K562 (cell line): Measurements from ENCODE around the gene TIGD1. TPM values are rescaled to one million over a fixed set of nuclear protein-coding genes. Genes with fewer than 3 reads are reported as not detected.

ENCODE experiments used
- ARNT ChIP-seq, 2 experiments: fragments of 450-650 bp; IDR thresholded peaks; 2 replicates each; pipeline ENCODE4 v1.6.1; 2016; ENCODE audit warnings: mild to moderate bottlenecking in 1 of 2
- BCL6 ChIP-seq: fragments of 250-450 bp; sonication (Bioruptor Pico); IDR thresholded peaks from 2 replicates; pipeline ENCODE4 v1.4.0; 2020
- BRF2 ChIP-seq: IDR thresholded peaks from 3 replicates; pipeline ENCODE4 v1.6.1; 2011; ENCODE audit warnings: borderline replicate concordance, mild to moderate bottlenecking; ENCODE audit not compliant: insufficient read length, insufficient read depth
- CBFB ChIP-seq: sonication (generic); formaldehyde crosslinking; IDR thresholded peaks from 2 replicates; pipeline ENCODE4 v1.4.0; 2020; ENCODE audit warnings: mild to moderate bottlenecking, missing genetic modification reagents
- CEBPB ChIP-seq: fragments of 450-650 bp; IDR thresholded peaks from 2 replicates; pipeline ENCODE4 v1.6.1; 2016; ENCODE audit warnings: missing genetic modification characterization, missing compliant biosample characterization
- FOXJ3 ChIP-seq: sonication (generic); formaldehyde crosslinking; IDR thresholded peaks from 2 replicates; pipeline ENCODE4 v1.4.0; 2020; ENCODE audit warnings: mild to moderate bottlenecking, missing genetic modification reagents
- HDAC6 ChIP-seq: IDR thresholded peaks from 2 replicates; pipeline ENCODE4 v1.6.1; 2012; ENCODE audit warnings: low read depth, mild to moderate bottlenecking, control low read depth, inconsistent platforms, low read length, moderate library complexity
- MLX ChIP-seq, 2 experiments: fragments of 450-650 bp in 1 of 2; sonication (generic) in 1 of 2; formaldehyde crosslinking; conservative IDR thresholded peaks; 2 replicates each; pipeline versions ENCODE4 v1.4.0 to v1.8.1; 2020 to 2022; ENCODE audit warnings: mild to moderate bottlenecking in 1 of 2, missing genetic modification reagents in 1 of 2
- NR2F6 ChIP-seq: fragments of 450-650 bp; formaldehyde crosslinking; IDR thresholded peaks from 2 replicates; pipeline ENCODE4 v1.4.0; 2020; ENCODE audit warnings: mild to moderate bottlenecking
- NRF1 ChIP-seq, 2 experiments: fragments of 450-650 bp; IDR thresholded peaks in 1 of 2; conservative IDR thresholded peaks in 1 of 2; 2 replicates each; pipeline ENCODE4 v1.6.1; 2014; ENCODE audit warnings: mild to moderate bottlenecking in 2 of 2
- RBM15 ChIP-seq: fragments of 200-400 bp; formaldehyde crosslinking; IDR thresholded peaks from 2 replicates; pipeline ENCODE4 v1.6.1; 2018; ENCODE audit warnings: mild to moderate bottlenecking, low read length, moderate library complexity; ENCODE audit not compliant: insufficient read depth
- SFPQ ChIP-seq: fragments of 200-400 bp; formaldehyde crosslinking; IDR thresholded peaks from 2 replicates; pipeline ENCODE4 v1.6.1; 2017; ENCODE audit warnings: mild to moderate bottlenecking, low read depth, low read length, moderate library complexity
- SMAD3 ChIP-seq: fragments of 450-650 bp; formaldehyde crosslinking; conservative IDR thresholded peaks from 2 replicates; pipeline ENCODE4 v1.4.0; 2020; ENCODE audit warnings: mild to moderate bottlenecking
- TAF15 ChIP-seq: fragments of 200-400 bp; formaldehyde crosslinking; IDR thresholded peaks from 2 replicates; pipeline ENCODE4 v1.6.1; 2017; ENCODE audit warnings: mild to moderate bottlenecking, low read depth, low read length, moderate library complexity
- TSC22D4 ChIP-seq: fragments of 450-650 bp; IDR thresholded peaks from 2 replicates; pipeline ENCODE4 v1.6.1; 2016; ENCODE audit warnings: missing genetic modification characterization, missing biosample characterization, control low read depth
- ZC3H8 ChIP-seq: fragments of 450-650 bp; IDR thresholded peaks from 2 replicates; pipeline ENCODE4 v1.6.1; 2017
- ZFP36 ChIP-seq: fragments of 150-350 bp; IDR thresholded peaks from 2 replicates; pipeline ENCODE4 v1.6.1; 2018; ENCODE audit warnings: low read length, low read depth; ENCODE audit not compliant: partially characterized antibody
- ZFPM2 ChIP-seq: fragments of 250-450 bp; sonication (Bioruptor Pico); IDR thresholded peaks from 2 replicates; pipeline ENCODE4 v1.5.1; 2022; ENCODE audit warnings: mild to moderate bottlenecking
- ZMIZ1 ChIP-seq, 2 experiments: fragments of 150-350 bp in 1 of 2; IDR thresholded peaks; 2 replicates each; pipeline ENCODE4 v1.6.1; 2012 to 2016; ENCODE audit warnings: low read depth in 2 of 2, low read length in 2 of 2, mild to moderate bottlenecking in 1 of 2, moderate library complexity in 1 of 2
- ZNF121 ChIP-seq: sonication (generic); formaldehyde crosslinking; conservative IDR thresholded peaks from 2 replicates; pipeline ENCODE4 v1.8.0; 2022; ENCODE audit warnings: missing genetic modification reagents
- ZNF778 ChIP-seq: fragments of 450-650 bp; formaldehyde crosslinking; IDR thresholded peaks from 2 replicates; pipeline ENCODE4 v1.4.0; 2020; ENCODE audit warnings: mild to moderate bottlenecking, moderate library complexity
- polyA plus RNA-seq, 8 experiments: library from polyadenylated mRNA; depleted of rRNA in 4 of 8; stranded (reverse) in 5 of 8; unstranded in 3 of 8; fragments of >200 nt; fragmentation: Nextera tagmentation in 2 of 8; fragmentation: Illumina TruSeq in 1 of 8; extraction: Ambion mirVana in 2 of 8; extraction: Trizol in 1 of 8; gene quantifications; 2 replicates each; pipeline versions ENCODE4 v1.2.1 to v1.2.3, GENCODE V29; 2011 to 2014; ENCODE audit warnings: inconsistent platforms in 1 of 8, missing spikeins in 1 of 8
- total RNA-seq, 7 experiments: library from RNA; depleted of rRNA in 6 of 7; stranded (reverse); fragments of >200 nt in 6 of 7; fragmentation: Illumina TruSeq in 2 of 7; extraction: Trizol in 2 of 7; gene quantifications; 2 replicates each; pipeline versions ENCODE4 v1.2.1 to v1.2.3, GENCODE V29; 2011 to 2021; ENCODE audit warnings: low replicate concordance in 1 of 7

Gene TIGD1
- total and polyA plus RNA-seq, 9 of the 15 experiments (the other 6 are each of a cell fraction or from before 2014, with no cell fraction given): 2.0 to 10.1 (median 6.6) TPM

GRCh38 chr2:232550354-232551249, at the start of gene TIGD1, which contains the start of gene EIF4E2 (continued):
- TF ChIP-seq ZNF778 (no peak), ZFP36 (no peak), ZMIZ1 (IDR thresholded peaks at IDR 0.05; ENCODE audit: low read depth in 2 of 2, low read length in 2 of 2) (no peak), RBM15 (no peak), HDAC6 (no peak), TSC22D4 (tag) (no peak), FOXJ3 (CRISPR knock-in tag) (no peak), ARNT (IDR thresholded peaks at IDR 0.05) (no peak), NRF1 (conservative IDR thresholded peaks at IDR 0.05 in 1 of 2, IDR thresholded peaks at IDR 0.05 in 1 of 2) (peak; percentile 95 to 96), CBFB (CRISPR knock-in tag) (peak; percentile 29; the same call in 1 of the 2 replicates), BCL6 (CRISPR knock-in tag) (no peak), ZC3H8 (no peak), TAF15 (no peak), ZNF121 (CRISPR knock-in tag) (no peak), MLX (CRISPR knock-in tag; conservative IDR thresholded peaks at IDR 0.05) (no peak), SFPQ (no peak), BRF2 (no peak), NR2F6 (CRISPR knock-in tag) (no peak), CEBPB (tag) (no peak), ZFPM2 (CRISPR knock-in tag) (no peak), SMAD3 (CRISPR knock-in tag) (0 out of 2 replicates have a peak, but pooled peaks have one; percentile 6)
